ENCODE measurements around the gene NFAT5.

DNA sequence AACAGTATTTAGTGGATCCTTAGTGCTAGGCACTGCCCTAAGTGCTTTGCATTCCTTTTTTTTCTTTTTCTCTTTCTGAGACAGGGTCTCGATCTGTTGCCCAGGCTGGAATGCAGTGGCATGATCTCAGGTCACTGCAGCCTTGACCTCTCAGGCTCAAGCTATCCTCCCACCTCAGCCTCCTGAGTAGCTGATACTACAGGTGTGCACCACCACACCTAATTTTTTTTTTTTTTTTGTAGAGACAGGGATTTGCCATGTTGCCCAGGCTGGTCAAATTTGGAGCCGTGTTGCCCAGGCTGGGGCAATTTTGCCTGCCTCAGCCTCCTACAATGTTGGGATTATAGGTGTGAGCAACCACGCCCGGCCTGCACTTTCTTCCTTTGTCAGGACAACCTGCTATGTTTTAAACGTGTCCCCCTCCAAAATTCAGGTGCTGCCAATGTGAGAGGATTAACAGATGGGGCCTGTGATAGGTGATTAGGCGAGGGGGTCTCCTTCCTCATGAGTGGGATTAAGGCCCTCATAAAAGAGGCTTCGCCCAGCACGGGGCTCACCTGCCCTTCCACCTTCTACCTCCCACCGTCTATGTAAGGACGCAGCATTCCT lies 155.2 kb downstream of the NFAT5 start:
- TF ChIP-seq, protein P1, sequence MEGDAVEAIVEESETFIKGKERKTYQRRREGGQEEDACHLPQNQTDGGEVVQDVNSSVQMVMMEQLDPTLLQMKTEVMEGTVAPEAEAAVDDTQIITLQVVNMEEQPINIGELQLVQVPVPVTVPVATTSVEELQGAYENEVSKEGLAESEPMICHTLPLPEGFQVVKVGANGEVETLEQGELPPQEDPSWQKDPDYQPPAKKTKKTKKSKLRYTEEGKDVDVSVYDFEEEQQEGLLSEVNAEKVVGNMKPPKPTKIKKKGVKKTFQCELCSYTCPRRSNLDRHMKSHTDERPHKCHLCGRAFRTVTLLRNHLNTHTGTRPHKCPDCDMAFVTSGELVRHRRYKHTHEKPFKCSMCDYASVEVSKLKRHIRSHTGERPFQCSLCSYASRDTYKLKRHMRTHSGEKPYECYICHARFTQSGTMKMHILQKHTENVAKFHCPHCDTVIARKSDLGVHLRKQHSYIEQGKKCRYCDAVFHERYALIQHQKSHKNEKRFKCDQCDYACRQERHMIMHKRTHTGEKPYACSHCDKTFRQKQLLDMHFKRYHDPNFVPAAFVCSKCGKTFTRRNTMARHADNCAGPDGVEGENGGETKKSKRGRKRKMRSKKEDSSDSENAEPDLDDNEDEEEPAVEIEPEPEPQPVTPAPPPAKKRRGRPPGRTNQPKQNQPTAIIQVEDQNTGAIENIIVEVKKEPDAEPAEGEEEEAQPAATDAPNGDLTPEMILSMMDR (conservative IDR thresholded peaks at IDR 0.05; ENCODE audit: low read length), result no peak
- no peak for TF ChIP-seq EZH2phosphoT487 (IDR thresholded peaks at IDR 0.05; ENCODE audit: borderline replicate concordance, low read depth, low read length)
